Measurements from ENCODE around the gene LYL1.

LYL1 gene

GRCh38 chr19:13104848-13105711, 2.4 kb upstream of the LYL1 start:
- no peak for DNase-seq (ENCODE audit: low read depth)

GRCh38 chr19:13104360-13104847, 1.7 kb upstream of the LYL1 start:
- DNase-seq (ENCODE audit: low read depth) = no peak

- DNase-seq (ENCODE audit: low read depth) = no peak
Measured at GRCh38 chr19:13103581-13104359, 1.1 kb upstream of the LYL1 start.

GRCh38 chr19:13102416-13102665, 317 bp downstream of the LYL1 start:
- no peak for DNase-seq (ENCODE audit: low read depth)

- no peak for DNase-seq (ENCODE audit: low read depth)
Measured at GRCh38 chr19:13101590-13102415, 855 bp downstream of the LYL1 start.

- no peak for DNase-seq (ENCODE audit: low read depth)
Measured at GRCh38 chr19:13100841-13101589, 1.6 kb downstream of the LYL1 start.

- DNase-seq (ENCODE audit: low read depth) = peak; percentile 17
Measured at GRCh38 chr19:13100031-13100588, 2.5 kb downstream of the LYL1 start.

- DNase-seq (ENCODE audit: low read depth) = peak; percentile 15
Measured at GRCh38 chr19:13099073-13099999, 3.3 kb downstream of the LYL1 start.

- peak; percentile 67 for DNase-seq (ENCODE audit: low read depth)
Measured at GRCh38 chr19:13098277-13099072, 4.2 kb downstream of the LYL1 start.

GRCh38 chr19:13097463-13098258, 5.0 kb downstream of the LYL1 start:
- no peak for DNase-seq (ENCODE audit: low read depth)

GRCh38 chr19:13097033-13097462, 5.6 kb downstream of the LYL1 start:
- DNase-seq (ENCODE audit: low read depth) = no peak

- DNase-seq (ENCODE audit: low read depth) = no peak
Measured at GRCh38 chr19:13095934-13096927, 6.4 kb downstream of the LYL1 start.

- no peak for DNase-seq (ENCODE audit: low read depth)
Measured at GRCh38 chr19:13095393-13095784, 7.3 kb downstream of the LYL1 start.

- no peak for DNase-seq (ENCODE audit: low read depth)
Measured at GRCh38 chr19:13094771-13095392, 7.8 kb downstream of the LYL1 start.

- DNase-seq (ENCODE audit: low read depth) = no peak
Measured at GRCh38 chr19:13094106-13094504, 8.6 kb downstream of the LYL1 start.

- DNase-seq (ENCODE audit: low read depth) = peak; percentile 75
Measured at GRCh38 chr19:13093407-13094105, 9.1 kb downstream of the LYL1 start.

Measured in fibroblast of gingiva (primary cell).